H1 (cell line): ENCODE measurements around the gene LRRC72. TPM values are rescaled to one million over a fixed set of nuclear protein-coding genes. Genes with fewer than 3 reads are reported as not detected.

Experiments used
- CTCF ChIA-PET: fragments of 300-600 bp; sonication (Branson Sonifier 250); formaldehyde crosslinking; loops from one replicate; lab custom pipeline; 2021; ENCODE audit not compliant: partially characterized antibody; lab: Charles Lee
- POLR2A ChIA-PET: fragments of 300-600 bp; sonication (Branson Sonifier 250); formaldehyde crosslinking; loops from one replicate; lab custom pipeline; 2021; ENCODE audit warnings: inconsistent platforms; ENCODE audit not compliant: partially characterized antibody; lab: Charles Lee
- DNase-seq, 2 experiments: peaks; one replicate each; pipeline versions ENCODE4 v3.0.0 to v3.0.0-alpha.2; 2010 to 2022; ENCODE audit warnings: low spot score in 2 of 2, low read depth in 1 of 2, mixed read lengths in 1 of 2
- FAIRE-seq: peaks from 2 replicates; lab custom pipeline; 2011; peaks lifted over from hg19 to GRCh38; lab: Jason Lieb, UNC
- H2AFZ ChIP-seq: 2 replicates; pipeline ENCODE4 v1.8.1; 2012; ENCODE audit warnings: low read length, inconsistent platforms
- H2AK5ac ChIP-seq: 2 replicates; pipeline ENCODE4 v1.6.1; 2013; ENCODE audit warnings: low read depth, low read length
- H2BK120ac ChIP-seq: replicated peaks from 2 replicates; pipeline ENCODE3; 2013; ENCODE audit warnings: low read depth, low read length, inconsistent platforms
- H2BK12ac ChIP-seq: 2 replicates; pipeline ENCODE4 v1.6.1; 2013; ENCODE audit warnings: low read depth, low read length
- H2BK15ac ChIP-seq: 2 replicates; pipeline ENCODE4 v1.6.1; 2013; ENCODE audit warnings: low read length
- H2BK20ac ChIP-seq: 2 replicates; pipeline ENCODE4 v1.6.1; 2013; ENCODE audit warnings: low read length
- H2BK5ac ChIP-seq: 2 replicates; pipeline ENCODE4 v1.6.1; 2013; ENCODE audit warnings: low read depth, low read length
- H3K14ac ChIP-seq: 2 replicates; pipeline ENCODE4 v1.6.1; 2013; ENCODE audit warnings: inconsistent platforms; ENCODE audit not compliant: insufficient read length
- H3K18ac ChIP-seq: 2 replicates; pipeline ENCODE4 v1.6.1; 2013; ENCODE audit warnings: low read length; ENCODE audit errors: extremely low read depth
- H3K23ac ChIP-seq: 2 replicates; pipeline ENCODE4 v1.6.1; 2013; ENCODE audit warnings: inconsistent platforms; ENCODE audit not compliant: insufficient read length
- H3K23me2 ChIP-seq: 2 replicates; pipeline ENCODE4 v1.6.1; 2013; ENCODE audit warnings: low read depth, low read length
- H3K27ac ChIP-seq: 2 replicates; pipeline ENCODE4 v1.6.1; 2011; ENCODE audit warnings: low read depth, low read length, inconsistent platforms
- H3K27me3 ChIP-seq, 4 experiments: replicated peaks in 1 of 4; 1 replicate in 1 of 4; 2 replicates in 3 of 4; pipeline versions ENCODE4 v1.6.1 to v1.8.1; 2011 to 2013; ENCODE audit warnings: low read length in 3 of 4, mild to moderate bottlenecking in 3 of 4, inconsistent platforms in 2 of 4, mixed read lengths in 2 of 4, moderate library complexity in 1 of 4; ENCODE audit not compliant: control insufficient read depth in 3 of 4, insufficient read depth in 3 of 4; ENCODE audit errors: extremely low read depth in 1 of 4
- H3K36me3 ChIP-seq, 4 experiments: 2 replicates each; pipeline versions ENCODE4 v1.6.1 to v1.8.1; 2011 to 2013; ENCODE audit warnings: mild to moderate bottlenecking in 4 of 4, low read length in 3 of 4, moderate library complexity in 2 of 4, control low read depth in 1 of 4, inconsistent platforms in 1 of 4; ENCODE audit not compliant: insufficient read depth in 4 of 4, control insufficient read depth in 2 of 4
- H3K4ac ChIP-seq: replicated peaks from 2 replicates; pipeline ENCODE3; 2013; ENCODE audit warnings: low read length, low read depth, mixed read lengths, inconsistent platforms; ENCODE audit not compliant: insufficient read length
- H3K4me1 ChIP-seq, 4 experiments: replicated peaks in 1 of 4; 1 replicate in 1 of 4; 2 replicates in 3 of 4; pipeline versions ENCODE4 v1.6.1 to v1.8.1; 2011 to 2013; ENCODE audit warnings: low read length in 3 of 4, inconsistent platforms in 2 of 4, mixed read lengths in 1 of 4; ENCODE audit not compliant: insufficient read depth in 4 of 4, control insufficient read depth in 3 of 4
- H3K4me2 ChIP-seq, 2 experiments: 2 replicates each; pipeline versions ENCODE4 v1.6.1 to v1.8.1; 2011 to 2013; ENCODE audit warnings: low read depth in 2 of 2, low read length in 2 of 2, control low read depth in 1 of 2, inconsistent platforms in 1 of 2, mild to moderate bottlenecking in 1 of 2; ENCODE audit not compliant: insufficient read depth in 1 of 2
- H3K4me3 ChIP-seq, 4 experiments: fragments of 200-600, 300-600 bp in 1 of 4; sonication (generic), shearing (Covaris generic), sonication (Bioruptor Twin) in 1 of 4; 2 replicates each; pipeline versions ENCODE4 v1.5.1 to v1.8.1; 2011 to 2016; ENCODE audit warnings: low read length in 4 of 4, low read depth in 3 of 4, control low read depth in 2 of 4, inconsistent platforms in 2 of 4, mild to moderate bottlenecking in 2 of 4, mixed read lengths in 1 of 4, moderate library complexity in 1 of 4; ENCODE audit not compliant: insufficient read depth in 2 of 4; ENCODE audit errors: extremely low read depth in 1 of 4
- H3K56ac ChIP-seq: replicated peaks from 2 replicates; pipeline ENCODE3; 2013; ENCODE audit warnings: low read depth, mild to moderate bottlenecking, mixed read lengths, low read length, inconsistent platforms; ENCODE audit not compliant: insufficient read length
- H3K79me1 ChIP-seq: 2 replicates; pipeline ENCODE4 v1.6.1; 2013; ENCODE audit warnings: low read depth, low read length, control low read depth
- H3K79me2 ChIP-seq, 2 experiments: 2 replicates each; pipeline versions ENCODE4 v1.6.1 to v1.8.1; 2012 to 2013; ENCODE audit warnings: low read length in 2 of 2, mild to moderate bottlenecking in 2 of 2, inconsistent platforms in 1 of 2; ENCODE audit not compliant: insufficient read depth in 2 of 2, control insufficient read depth in 1 of 2
- H3K9ac ChIP-seq, 4 experiments: replicated peaks in 1 of 4; 1 replicate in 1 of 4; 2 replicates in 3 of 4; pipeline versions ENCODE4 v1.6.1 to v1.8.1; 2011 to 2013; ENCODE audit warnings: low read depth in 3 of 4, low read length in 3 of 4, control low read depth in 2 of 4, mild to moderate bottlenecking in 2 of 4, moderate library complexity in 2 of 4, inconsistent platforms in 1 of 4; ENCODE audit errors: extremely low read depth in 1 of 4
- H3K9me3 ChIP-seq, 2 experiments: 2 replicates each; pipeline versions ENCODE4 v1.6.1 to v1.8.1; 2012 to 2013; ENCODE audit warnings: mild to moderate bottlenecking in 2 of 2, moderate library complexity in 2 of 2, control low read depth in 1 of 2, inconsistent platforms in 1 of 2, low read depth in 1 of 2, low read length in 1 of 2, mixed read lengths in 1 of 2; ENCODE audit not compliant: insufficient read depth in 2 of 2
- H4K20me1 ChIP-seq, 2 experiments: replicated peaks in 1 of 2; 2 replicates each; pipeline versions ENCODE3 to v1.8.1; 2011 to 2013; ENCODE audit warnings: inconsistent platforms in 2 of 2, low read length in 2 of 2, mild to moderate bottlenecking in 1 of 2; ENCODE audit not compliant: insufficient read depth in 2 of 2, control insufficient read depth in 1 of 2
- H4K5ac ChIP-seq: 2 replicates; pipeline ENCODE4 v1.6.1; 2013; ENCODE audit warnings: low read length, low read depth, mixed read lengths, inconsistent platforms; ENCODE audit not compliant: insufficient read length
- H4K8ac ChIP-seq: 2 replicates; pipeline ENCODE4 v1.8.0; 2013; ENCODE audit warnings: mild to moderate bottlenecking, moderate library complexity, low read length, inconsistent platforms; ENCODE audit not compliant: insufficient read depth; ENCODE audit errors: extremely low read depth
- H4K91ac ChIP-seq: replicated peaks from 2 replicates; pipeline ENCODE3; 2013; ENCODE audit warnings: low read length, mixed read lengths, inconsistent platforms; ENCODE audit not compliant: insufficient read length
- ATF2 ChIP-seq: IDR thresholded peaks from 2 replicates; pipeline ENCODE4 v1.6.1; 2012; ENCODE audit warnings: low read length, inconsistent platforms
- ATF3 ChIP-seq: IDR thresholded peaks from 2 replicates; pipeline ENCODE4 v1.6.1; 2011; ENCODE audit warnings: low read depth, mild to moderate bottlenecking, low read length; ENCODE audit not compliant: insufficient read depth
- BACH1 ChIP-seq: IDR thresholded peaks from 2 replicates; pipeline ENCODE4 v1.6.1; 2012; ENCODE audit warnings: low read length, improper control_type of control experiment
- CBX8 ChIP-seq: fragments of 300-800, 300-1000 bp; sonication (generic); IDR thresholded peaks from 2 replicates; pipeline ENCODE4 v1.7.1; 2016; ENCODE audit warnings: low read depth, low read length, borderline replicate concordance
- CREB1 ChIP-seq: IDR thresholded peaks from 2 replicates; pipeline ENCODE4 v1.6.1; 2012; ENCODE audit warnings: inconsistent platforms
- HDAC6 ChIP-seq: IDR thresholded peaks from one replicate; pipeline ENCODE4 v1.7.1; 2012; ENCODE audit warnings: low read depth, mild to moderate bottlenecking, inconsistent platforms, low read length, moderate library complexity
- MAFK ChIP-seq: IDR thresholded peaks from 2 replicates; pipeline ENCODE4 v1.6.1; 2012; ENCODE audit warnings: low read depth, mild to moderate bottlenecking, improper control_type of control experiment, low read length
- RAD21 ChIP-seq, 2 experiments: IDR thresholded peaks in 1 of 2; conservative IDR thresholded peaks in 1 of 2; 2 replicates each; pipeline ENCODE4 v1.6.1; 2011; ENCODE audit warnings: low read depth in 2 of 2, low read length in 2 of 2, improper control_type of control experiment in 1 of 2, inconsistent platforms in 1 of 2, mild to moderate bottlenecking in 1 of 2, moderate library complexity in 1 of 2
- RBBP5 ChIP-seq: IDR thresholded peaks from 2 replicates; pipeline ENCODE4 v1.7.1; 2012; ENCODE audit warnings: low read depth, mild to moderate bottlenecking, inconsistent platforms, low read length, moderate library complexity, borderline replicate concordance
- RFX5 ChIP-seq: IDR thresholded peaks from 2 replicates; pipeline ENCODE4 v1.6.1; 2011; ENCODE audit warnings: low read depth, low read length, improper control_type of control experiment, borderline replicate concordance
- SIN3A ChIP-seq, 2 experiments: IDR thresholded peaks in 1 of 2; conservative IDR thresholded peaks in 1 of 2; 2 replicates each; pipeline ENCODE4 v1.6.1; 2011 to 2012; ENCODE audit warnings: low read length in 2 of 2, improper control_type of control experiment in 1 of 2, low read depth in 1 of 2, mild to moderate bottlenecking in 1 of 2
- SP2 ChIP-seq: IDR thresholded peaks from 2 replicates; pipeline ENCODE4 v1.6.1; 2012; ENCODE audit warnings: mild to moderate bottlenecking, low read length, inconsistent platforms
- WGBS, 2 experiments: shearing (Covaris generic) in 1 of 2; methylation state at CpG; one replicate each; pipeline versions ENCODE4 v1.1.6 to v1.1.7; 2013 to 2015; ENCODE audit warnings: low lambda C conversion rate in 2 of 2, mixed read lengths in 2 of 2, inconsistent platforms in 1 of 2, low coverage in 1 of 2, missing lambda C conversion rate in 1 of 2; ENCODE audit not compliant: insufficient replicate concordance in 2 of 2, insufficient coverage in 1 of 2, insufficient read length in 1 of 2; ENCODE audit errors: extremely low coverage in 1 of 2, missing lambda C conversion rate in 1 of 2; 5-methylcytosine and 5-hydroxymethylcytosine counted together
- polyA plus RNA-seq, 7 experiments: library from polyadenylated mRNA; depleted of rRNA in 3 of 7; stranded (reverse) in 5 of 7; unstranded in 2 of 7; fragments of >200 nt in 5 of 7; fragments of 200-250 nt in 2 of 7; gene quantifications; 1 replicate in 5 of 7; 2 replicates in 1 of 7; 4 replicates in 1 of 7; pipeline versions ENCODE4 v1.2.1 to v1.2.3, GENCODE V29; 2011 to 2013; ENCODE audit warnings: missing spikeins in 2 of 7, mixed read lengths in 2 of 7
- total RNA-seq: library from RNA; stranded (reverse); fragmentation: NEBNext Ultra II Directional; extraction: Animal tissue kit (Norgen Biotek cat#: 25700); gene quantifications from 2 replicates; pipeline ENCODE4 v1.2.1, GENCODE V29; 2021

Gene LRRC72
- total and polyA plus RNA-seq, 2 of the 8 experiments (the other 6 are each of a cell fraction or from before 2014, with no cell fraction given) = not detected

GRCh38 chr7:16531707-16532106 lies 5.1 kb downstream of the LRRC72 start:
- no peaks in the 10 kb centered on the region for H3K79me1 ChIP-seq
- H3K23me2 ChIP-seq = no peaks in the 10 kb centered on the region
- POLR2A ChIA-PET = no interaction called here
- TF ChIP-seq SP2 (no peak), CREB1 (no peak), MAFK (no peak), RFX5 (no peak), ATF3 (no peak), BACH1 (no peak), ATF2 (no peak), CBX8 (no peak), HDAC6 (no peak), RBBP5 (no peak), RAD21 (IDR thresholded peaks at IDR 0.05 in 1 of 2, conservative IDR thresholded peaks at IDR 0.05 in 1 of 2; ENCODE audit: low read depth in 2 of 2, low read length in 2 of 2) (no peak), SIN3A (conservative IDR thresholded peaks at IDR 0.05 in 1 of 2, IDR thresholded peaks at IDR 0.05 in 1 of 2; ENCODE audit: low read depth in 1 of 2, low read length in 2 of 2) (no peak)

More at GRCh38 chr7:16531707-16532106, 5.1 kb downstream of the LRRC72 start:
- H4K91ac ChIP-seq = no peak overlapping the region
- no peaks in the 10 kb centered on the region for H3K36me3 ChIP-seq
- no peak overlapping the region for H3K27ac ChIP-seq
- H2BK15ac ChIP-seq = no peak overlapping the region
- no peak overlapping the region for H3K18ac ChIP-seq
- H4K20me1 ChIP-seq = no peaks in the 10 kb centered on the region
- H2BK120ac ChIP-seq = no peak overlapping the region
- H3K9me3 ChIP-seq = no peaks in the 10 kb centered on the region
- H3K4ac ChIP-seq = no peak overlapping the region
- no peak overlapping the region for H4K5ac ChIP-seq
- no peak overlapping the region for H3K4me2 ChIP-seq
- H2BK20ac ChIP-seq = no peak overlapping the region
- H3K79me2 ChIP-seq = no peaks in the 10 kb centered on the region
- H2AK5ac ChIP-seq = no peak overlapping the region
- no peak overlapping the region for H3K14ac ChIP-seq
- CTCF ChIA-PET = no interaction called here
- H3K4me3 ChIP-seq = no peak overlapping the region
- 0% methylated on average over 1 of the region's 1 CpG; no CpG with 5 or more reads in 1 of the 2 experiments for WGBS, 2 experiments
- no peak overlapping the region for H3K23ac ChIP-seq
- no peak overlapping the region for H3K56ac ChIP-seq
- DNase-seq = no peak
- no peak overlapping the region for H2AFZ ChIP-seq
- H4K8ac ChIP-seq = no peak overlapping the region
- H3K4me1 ChIP-seq = no peaks in the 10 kb centered on the region
- no peak overlapping the region for H3K9ac ChIP-seq
- no peak overlapping the region for H2BK5ac ChIP-seq
- no peaks in the 10 kb centered on the region for H3K27me3 ChIP-seq
- no peak overlapping the region for H2BK12ac ChIP-seq
- FAIRE-seq = no peak
